Measurements from ENCODE around the gene KIAA1671. TPM values are rescaled to one million over a fixed set of nuclear protein-coding genes. Genes with fewer than 3 reads are reported as not detected.

The KIAA1671 gene
- polyA plus RNA-seq, 3 donors: not detected

DNA sequence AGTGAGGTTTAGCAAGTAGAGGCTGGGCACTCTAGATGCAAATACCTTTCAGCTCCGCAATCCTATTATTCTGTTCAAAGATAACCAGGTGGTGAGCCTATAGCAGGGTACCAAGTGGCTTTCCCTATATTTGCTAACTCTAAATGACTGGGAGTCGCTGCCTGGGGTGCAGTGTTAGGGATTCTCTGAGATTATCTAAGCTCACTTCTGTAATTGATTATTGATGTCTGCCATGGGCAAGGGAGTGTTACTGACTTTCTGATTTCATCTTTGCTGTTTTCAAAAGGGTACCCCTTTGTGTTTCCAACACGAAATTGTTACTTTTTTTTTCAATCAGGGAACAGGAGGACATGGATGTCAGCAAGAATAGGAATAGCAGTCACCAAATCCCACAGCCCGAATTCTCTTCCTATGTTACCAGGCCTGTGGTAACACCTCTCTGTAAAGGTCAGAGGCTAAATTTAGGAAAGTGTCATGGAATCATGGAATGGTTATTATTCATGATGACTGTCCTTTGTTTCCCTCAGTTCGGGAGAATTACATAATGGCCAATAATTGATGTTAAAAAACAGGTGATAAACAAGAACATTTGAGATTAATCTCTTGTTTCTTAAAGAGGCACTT is 184.5 kb downstream of the KIAA1671 start:
- intact Hi-C loops (cut with micrococcal nuclease): no loop called here
- Histone ChIP-seq H3K79me2 (ENCODE audit: insufficient read depth, low read length) (no peaks in the 10 kb centered on the region), H3K36me3 (replicated peaks in 1 of 2; ENCODE audit: control insufficient read depth in 1 of 2, insufficient read depth in 2 of 2, low read length in 2 of 2) (no peaks in the 10 kb centered on the region), H2AFZ (ENCODE audit: insufficient read depth, low read depth, low read length, poor library complexity, severe bottlenecking) (no peak overlapping the region), H3K4me2 (replicated peaks; ENCODE audit: extremely low read depth, low read length, poor library complexity, severe bottlenecking) (no peak overlapping the region), H3K9ac (ENCODE audit: insufficient read depth, low read length, poor library complexity, severe bottlenecking) (no peak overlapping the region), H3K27ac (ENCODE audit: low read depth in 1 of 2, low read length in 2 of 2) (no peak overlapping the region), H4K20me1 (ENCODE audit: insufficient read depth, low read length) (no peaks in the 10 kb centered on the region), H3K9me3 (replicated peaks in 1 of 2; ENCODE audit: control insufficient read depth in 1 of 2, insufficient read depth in 1 of 2, low read length in 2 of 2) (no peaks in the 10 kb centered on the region), H3K4me1 (ENCODE audit: control insufficient read depth in 1 of 2, insufficient read depth in 2 of 2, low read length in 2 of 2) (no peaks in the 10 kb centered on the region), H3K4me3 (replicated peaks in 1 of 3; ENCODE audit: low read depth in 2 of 3, low read length in 3 of 3) (no peak overlapping the region), H3K27me3 (ENCODE audit: control insufficient read depth in 2 of 2, insufficient read depth in 2 of 2, low read length in 2 of 2) (no peaks in the 10 kb centered on the region)
- WGBS (ENCODE audit: insufficient coverage): 90% methylated on average over 3 of the region's 5 CpGs
- H3K4me1 Mint-ChIP-seq: no peaks in the 10 kb centered on the region
- TF ChIP-seq, protein P1, sequence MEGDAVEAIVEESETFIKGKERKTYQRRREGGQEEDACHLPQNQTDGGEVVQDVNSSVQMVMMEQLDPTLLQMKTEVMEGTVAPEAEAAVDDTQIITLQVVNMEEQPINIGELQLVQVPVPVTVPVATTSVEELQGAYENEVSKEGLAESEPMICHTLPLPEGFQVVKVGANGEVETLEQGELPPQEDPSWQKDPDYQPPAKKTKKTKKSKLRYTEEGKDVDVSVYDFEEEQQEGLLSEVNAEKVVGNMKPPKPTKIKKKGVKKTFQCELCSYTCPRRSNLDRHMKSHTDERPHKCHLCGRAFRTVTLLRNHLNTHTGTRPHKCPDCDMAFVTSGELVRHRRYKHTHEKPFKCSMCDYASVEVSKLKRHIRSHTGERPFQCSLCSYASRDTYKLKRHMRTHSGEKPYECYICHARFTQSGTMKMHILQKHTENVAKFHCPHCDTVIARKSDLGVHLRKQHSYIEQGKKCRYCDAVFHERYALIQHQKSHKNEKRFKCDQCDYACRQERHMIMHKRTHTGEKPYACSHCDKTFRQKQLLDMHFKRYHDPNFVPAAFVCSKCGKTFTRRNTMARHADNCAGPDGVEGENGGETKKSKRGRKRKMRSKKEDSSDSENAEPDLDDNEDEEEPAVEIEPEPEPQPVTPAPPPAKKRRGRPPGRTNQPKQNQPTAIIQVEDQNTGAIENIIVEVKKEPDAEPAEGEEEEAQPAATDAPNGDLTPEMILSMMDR (IDR thresholded peaks at IDR 0.05): no peak
- H3K36me3 Mint-ChIP-seq: no peaks in the 10 kb centered on the region
- H3K27ac Mint-ChIP-seq: no peak overlapping the region
- H3K4me3 Mint-ChIP-seq: no peak overlapping the region
- peaks cover 0 to 3% (median 0%) of the 10 kb centered on the region in 3 donors for H3K27me3 Mint-ChIP-seq (ENCODE audit: low read depth in 3 of 3)
- H3K9me3 Mint-ChIP-seq: peaks cover 0 to 3% (median 0%) of the 10 kb centered on the region in 7 donors
- no peak for DNase-seq

GRCh38 chr22:25137577-25138525 is 185.3 kb downstream of the KIAA1671 start:
- no peaks in the 10 kb centered on the region for H3K27me3 ChIP-seq (ENCODE audit: control insufficient read depth in 2 of 2, insufficient read depth in 2 of 2, low read length in 2 of 2)
- TF ChIP-seq, protein P1 (IDR thresholded peaks at IDR 0.05): no peak
- intact Hi-C loops (cut with micrococcal nuclease): no loop called here
- H3K4me2 ChIP-seq (replicated peaks; ENCODE audit: extremely low read depth, low read length, poor library complexity, severe bottlenecking): no peak overlapping the region
- Mint-ChIP-seq H3K27ac (peak overlapping the region in 1 of 7 donors; percentile 11), H3K36me3 (no peaks in the 10 kb centered on the region), H3K9me3 (peaks cover 0 to 3% (median 0%) of the 10 kb centered on the region in 7 donors), H3K27me3 (ENCODE audit: low read depth in 3 of 3) (peaks cover 0 to 3% (median 0%) of the 10 kb centered on the region in 3 donors), H3K4me3 (no peak overlapping the region), H3K4me1 (no peaks in the 10 kb centered on the region)
- no peak overlapping the region for H3K9ac ChIP-seq (ENCODE audit: insufficient read depth, low read length, poor library complexity, severe bottlenecking)
- H3K36me3 ChIP-seq (replicated peaks in 1 of 2; ENCODE audit: control insufficient read depth in 1 of 2, insufficient read depth in 2 of 2, low read length in 2 of 2): no peaks in the 10 kb centered on the region
- H4K20me1 ChIP-seq (ENCODE audit: insufficient read depth, low read length): no peaks in the 10 kb centered on the region
- no peak for DNase-seq
- no peaks in the 10 kb centered on the region for H3K4me1 ChIP-seq (ENCODE audit: control insufficient read depth in 1 of 2, insufficient read depth in 2 of 2, low read length in 2 of 2)
- H3K27ac ChIP-seq (ENCODE audit: low read depth in 1 of 2, low read length in 2 of 2): no peak overlapping the region
- WGBS (ENCODE audit: insufficient coverage): 98% methylated on average over 3 of the region's 6 CpGs
- no peak overlapping the region for H2AFZ ChIP-seq (ENCODE audit: insufficient read depth, low read depth, low read length, poor library complexity, severe bottlenecking)
- H3K79me2 ChIP-seq (ENCODE audit: insufficient read depth, low read length): no peaks in the 10 kb centered on the region
- H3K4me3 ChIP-seq (replicated peaks in 1 of 3; ENCODE audit: low read depth in 2 of 3, low read length in 3 of 3): no peak overlapping the region
- no peaks in the 10 kb centered on the region for H3K9me3 ChIP-seq (replicated peaks in 1 of 2; ENCODE audit: control insufficient read depth in 1 of 2, insufficient read depth in 1 of 2, low read length in 2 of 2)

All from CD14-positive monocyte (primary cell).